OCI-M2 (cell line): ENCODE data around the gene TCEANC2.
"Not testable (repeated sequence)": the region's sequence is repeated elsewhere in the genome, so short reads cannot be mapped to it uniquely, and the experiment has no call there.

ENCODE experiments used
- DNase-seq: peaks from one replicate; lab custom pipeline; 2025; ENCODE audit not compliant: unreplicated experiment; lab: John Stamatoyannopoulos, UW

TCEANC2 gene

DNA sequence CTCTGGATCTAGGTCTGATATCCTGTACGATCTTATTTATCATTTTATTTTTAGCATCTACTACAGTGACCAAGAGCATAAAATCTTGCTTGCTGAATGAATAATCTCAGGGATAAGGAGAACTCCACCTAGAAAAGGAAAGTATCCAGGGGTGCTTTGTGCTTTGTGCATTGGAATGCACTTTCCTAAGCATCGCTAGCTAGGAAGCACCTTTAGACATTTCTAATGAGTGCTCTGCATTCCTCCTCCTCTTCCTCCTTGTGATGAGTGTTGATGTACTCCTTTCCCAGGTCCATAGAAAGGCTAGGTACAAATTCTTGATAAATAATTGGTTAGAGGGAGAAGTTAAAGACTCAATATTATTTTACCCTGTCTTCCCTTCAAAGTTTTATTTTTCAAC lies 31.4 kb downstream of the TCEANC2 start:
- no peak for DNase-seq

DNA sequence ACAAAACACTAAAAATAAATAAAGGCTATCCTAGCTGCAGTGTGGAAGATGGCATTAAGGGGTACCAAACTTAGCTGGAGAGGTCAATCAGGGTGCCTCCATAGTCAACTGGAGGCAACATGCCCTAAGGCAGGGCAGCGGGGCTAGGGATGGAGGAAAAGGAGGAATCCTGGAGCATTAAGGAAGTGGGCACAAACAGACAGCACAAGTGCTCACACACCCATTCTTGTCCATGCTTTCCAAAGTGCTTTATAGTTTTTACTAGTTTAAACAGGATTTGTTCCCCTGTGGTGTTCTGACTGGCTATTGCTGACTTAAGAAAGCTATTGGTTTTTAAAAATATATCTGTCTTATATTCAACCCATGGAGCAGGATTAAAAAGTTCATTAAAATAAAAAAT lies 33.3 kb downstream of the TCEANC2 start:
- no peak for DNase-seq

DNA sequence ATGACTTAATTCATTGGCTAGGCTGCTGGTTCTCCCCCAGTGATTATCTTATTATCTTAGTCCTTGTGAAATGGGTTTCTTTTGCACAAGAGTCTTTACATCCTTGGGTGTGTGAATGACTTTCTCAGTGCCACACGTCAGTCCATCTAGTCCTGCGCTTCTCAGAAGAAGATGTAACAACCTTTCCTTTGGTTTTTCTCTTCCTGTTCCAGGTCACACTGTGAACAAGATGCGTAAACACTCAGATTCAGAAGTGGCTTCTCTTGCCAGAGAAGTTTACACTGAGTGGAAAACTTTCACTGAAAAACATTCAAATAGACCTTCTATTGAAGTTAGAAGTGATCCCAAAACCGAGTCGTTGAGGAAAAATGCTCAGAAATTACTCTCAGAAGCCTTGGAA lies 35.0 kb downstream of the TCEANC2 start:
- DNase-seq, result no peak

DNA sequence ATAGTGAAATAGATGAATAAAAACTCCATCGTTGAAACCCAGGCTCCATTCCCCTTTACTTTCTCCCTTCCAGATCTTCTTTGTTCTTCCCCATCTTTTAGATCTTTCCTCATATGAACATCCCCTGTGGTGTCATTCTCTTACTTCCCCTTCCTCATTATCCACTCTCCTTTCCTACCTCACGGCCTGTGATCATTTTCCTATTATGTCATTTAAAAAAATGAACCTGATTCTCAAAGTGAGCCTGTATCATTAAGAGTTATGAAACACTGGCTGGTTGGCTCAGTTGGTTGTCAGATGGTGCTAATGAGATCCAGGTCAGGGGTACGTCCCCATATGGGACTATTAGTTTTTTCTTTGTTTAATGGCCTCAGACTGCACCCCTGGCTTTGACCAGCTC lies 38.3 kb downstream of the TCEANC2 start:
- no peak for DNase-seq

DNA sequence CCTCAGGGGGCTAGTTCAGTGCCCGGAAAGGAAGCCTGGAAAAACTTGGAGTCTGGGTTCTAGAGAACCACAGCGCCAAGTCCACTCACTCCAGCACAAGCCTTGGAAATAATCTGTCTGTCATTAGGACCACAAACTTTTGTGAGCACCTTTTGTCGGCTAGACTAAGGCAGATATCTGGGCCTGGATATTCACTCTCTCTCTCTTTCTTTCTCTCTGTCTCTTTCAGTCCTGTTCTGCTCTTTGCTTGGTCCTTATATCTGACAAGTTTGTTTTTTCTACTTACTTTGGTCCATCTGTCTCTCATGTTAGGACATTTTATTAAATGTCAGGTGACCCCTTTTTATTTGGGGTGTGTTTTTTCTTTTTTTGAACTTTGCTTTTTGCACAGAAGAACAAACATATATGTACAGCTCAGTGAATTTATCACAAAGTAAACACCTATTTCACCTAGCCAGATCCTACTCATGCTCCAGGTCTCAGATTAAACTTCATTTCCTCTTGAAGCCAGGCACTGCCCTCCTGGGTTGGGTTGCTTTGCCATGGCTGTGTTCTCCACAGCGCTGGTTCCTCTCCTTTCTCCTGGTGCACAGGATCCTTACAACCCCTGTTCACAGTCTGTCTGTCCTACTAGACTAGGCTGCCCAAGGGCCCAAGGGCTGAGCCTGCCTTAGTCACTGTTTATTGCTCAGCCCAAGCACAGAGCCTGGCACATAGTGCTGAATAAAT lies 40.8 kb downstream of the TCEANC2 start:
- no peak for DNase-seq

DNA sequence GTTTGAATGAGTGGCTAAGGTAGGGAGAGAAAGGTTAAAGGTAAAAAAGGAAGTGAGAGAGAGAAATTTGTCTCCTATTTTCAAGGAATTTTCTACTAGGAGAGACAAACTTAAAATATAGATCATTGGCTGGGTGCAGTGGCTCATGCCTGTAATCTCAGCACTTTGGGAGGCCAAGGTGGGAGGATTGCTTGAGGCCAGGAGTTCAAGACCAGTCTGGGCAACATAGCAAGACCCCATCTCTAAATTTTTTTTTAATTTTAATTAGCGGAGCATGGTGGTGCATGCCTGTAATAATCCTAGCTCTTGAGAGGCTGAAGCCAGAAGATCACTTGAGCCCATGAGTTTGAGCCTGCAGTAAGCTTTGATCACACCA lies 41.3 kb downstream of the TCEANC2 start:
- DNase-seq, result not testable (repeated sequence)

DNA sequence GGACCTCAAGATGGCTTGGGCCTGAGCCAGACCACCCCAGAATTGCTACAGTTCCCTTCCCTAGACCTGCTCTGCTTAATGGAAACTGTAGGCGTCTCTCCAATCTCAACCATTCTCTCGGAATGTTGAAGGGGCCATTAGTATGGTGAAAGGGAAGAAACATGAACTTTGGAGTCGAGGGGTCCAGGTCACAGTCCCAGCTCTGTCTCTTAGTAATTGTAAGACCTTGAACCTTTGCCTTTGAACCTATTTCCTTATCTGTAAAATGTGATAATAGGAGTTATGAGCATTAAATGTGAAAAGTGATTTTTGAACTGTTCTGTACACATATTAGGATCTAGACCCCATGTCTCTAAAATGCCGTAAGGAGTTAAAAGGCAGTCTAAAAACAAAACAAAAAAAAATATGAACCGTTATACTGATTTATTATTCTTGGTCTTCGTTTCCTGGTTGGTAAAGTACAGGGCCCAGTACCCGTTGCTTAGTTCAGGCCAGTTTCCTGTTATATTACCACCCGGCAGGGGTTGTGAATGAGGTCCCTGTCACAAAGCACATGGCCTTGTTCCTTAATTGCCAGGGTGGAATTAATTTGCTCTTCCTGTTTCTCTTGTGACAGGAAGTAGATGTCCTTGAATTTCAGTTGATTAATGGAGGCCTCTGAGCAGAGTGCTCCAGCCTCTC lies 42.3 kb downstream of the TCEANC2 start:
- no peak for DNase-seq

DNA sequence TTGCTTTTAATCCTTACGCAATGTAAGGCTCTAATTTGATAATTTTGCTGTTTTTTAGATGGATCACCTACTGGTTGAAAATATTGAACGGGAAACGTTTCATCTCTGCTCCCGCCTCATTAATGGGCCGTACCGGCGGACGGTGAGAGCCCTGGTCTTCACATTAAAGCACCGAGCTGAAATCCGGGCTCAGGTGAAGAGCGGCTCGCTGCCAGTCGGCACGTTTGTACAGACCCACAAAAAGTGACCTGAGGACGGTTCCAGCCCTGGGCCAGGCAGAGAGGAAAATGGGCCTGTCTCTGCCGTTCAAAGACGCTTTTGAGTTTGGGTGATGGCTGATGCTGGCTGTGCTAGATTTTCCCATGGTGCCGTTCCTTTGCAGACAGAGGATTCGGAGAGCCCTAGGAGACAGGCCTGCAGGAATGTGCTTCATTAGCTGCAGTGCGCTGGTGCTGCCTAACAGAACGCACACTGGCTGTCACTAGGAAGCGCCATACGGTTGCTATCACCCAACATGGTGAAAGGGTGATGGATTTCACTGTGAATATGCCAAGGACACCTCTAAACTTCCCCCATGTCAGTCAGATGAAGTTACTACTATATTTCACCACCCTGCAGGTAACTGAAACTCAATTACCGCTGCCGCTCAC lies 42.9 kb downstream of the TCEANC2 start:
- no peak for DNase-seq

DNA sequence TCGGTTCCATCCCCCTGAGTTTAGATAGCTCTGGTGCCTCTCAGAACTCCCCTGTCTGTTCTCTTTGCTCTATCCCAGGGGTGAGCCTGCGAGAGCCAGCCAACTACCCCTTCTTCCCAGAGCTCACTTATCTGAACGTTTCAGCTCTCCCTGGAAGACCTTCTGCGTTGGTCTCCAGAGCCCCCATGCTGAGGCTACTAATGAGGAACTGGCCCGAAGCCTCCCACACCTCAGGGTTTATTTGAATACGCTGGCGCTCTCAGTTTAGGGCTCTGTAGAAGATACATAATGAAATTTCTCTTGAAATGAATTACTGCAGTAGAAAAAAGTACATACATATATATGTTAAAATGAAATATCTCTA lies 43.5 kb downstream of the TCEANC2 start:
- no peak for DNase-seq

DNA sequence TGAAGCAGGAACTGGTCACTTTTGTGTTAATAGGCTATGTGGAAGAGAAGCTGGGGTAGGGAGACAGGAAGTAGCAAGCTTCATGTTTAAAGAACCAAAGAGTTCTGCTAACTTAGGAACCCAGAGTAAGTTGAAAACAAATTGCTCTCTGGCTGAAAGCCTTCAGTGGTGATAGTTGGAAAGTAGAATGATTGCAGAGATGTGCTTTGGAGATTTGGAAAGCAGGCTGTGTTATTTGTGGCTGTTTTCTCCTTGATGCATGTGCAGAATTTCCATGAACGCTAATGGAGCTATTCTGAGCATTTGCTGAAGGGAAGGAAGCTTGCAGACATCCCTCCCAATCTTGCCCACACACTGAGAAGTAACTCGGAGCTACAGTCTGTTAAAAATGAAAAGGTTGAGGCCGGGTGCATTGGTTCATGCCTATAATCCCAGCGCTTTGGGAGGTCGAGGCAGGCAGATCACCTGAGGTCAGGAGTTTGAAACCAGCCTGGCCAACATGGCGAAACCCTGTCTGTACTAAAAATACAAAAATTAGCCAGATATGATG lies 45.7 kb downstream of the TCEANC2 start:
- DNase-seq, result no peak

DNA sequence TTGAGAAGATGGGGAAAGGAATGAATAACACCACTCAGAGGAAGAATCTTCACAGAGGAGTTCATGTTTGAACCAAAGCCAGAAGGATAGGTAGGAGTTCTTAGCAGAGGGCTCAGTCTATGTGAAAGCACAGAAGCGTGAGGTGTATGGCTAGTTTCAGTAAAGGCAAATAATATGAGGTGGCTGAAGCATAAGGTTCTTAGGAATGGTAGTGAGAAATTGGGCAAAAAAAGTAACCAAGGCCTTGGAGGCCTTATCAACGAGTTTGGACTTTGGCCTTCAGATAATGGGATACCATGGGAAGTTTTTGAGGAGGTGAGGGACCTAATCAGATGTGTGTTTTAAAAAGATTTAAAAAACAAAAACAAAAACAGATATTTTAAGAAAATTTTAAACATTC lies 47.1 kb downstream of the TCEANC2 start:
- no peak for DNase-seq

DNA sequence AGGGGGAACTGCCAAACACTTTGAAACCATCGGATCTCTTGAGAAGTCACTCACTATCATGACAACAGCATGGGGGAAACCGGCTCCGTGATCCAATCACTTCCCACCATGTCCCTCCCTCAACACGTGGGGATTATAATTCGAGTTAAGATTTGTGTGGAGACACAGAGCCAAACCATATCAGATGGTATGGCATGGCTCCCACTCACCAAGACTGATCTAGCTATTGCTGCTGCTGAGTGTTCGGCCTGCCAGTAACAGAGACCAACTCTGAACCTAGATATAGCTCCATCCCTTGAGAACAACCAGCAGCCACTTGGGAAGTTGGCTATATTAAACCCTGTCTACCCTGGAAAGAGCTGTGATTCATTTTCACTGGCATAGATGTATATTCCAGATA lies 50.0 kb downstream of the TCEANC2 start:
- DNase-seq, result no peak

DNA sequence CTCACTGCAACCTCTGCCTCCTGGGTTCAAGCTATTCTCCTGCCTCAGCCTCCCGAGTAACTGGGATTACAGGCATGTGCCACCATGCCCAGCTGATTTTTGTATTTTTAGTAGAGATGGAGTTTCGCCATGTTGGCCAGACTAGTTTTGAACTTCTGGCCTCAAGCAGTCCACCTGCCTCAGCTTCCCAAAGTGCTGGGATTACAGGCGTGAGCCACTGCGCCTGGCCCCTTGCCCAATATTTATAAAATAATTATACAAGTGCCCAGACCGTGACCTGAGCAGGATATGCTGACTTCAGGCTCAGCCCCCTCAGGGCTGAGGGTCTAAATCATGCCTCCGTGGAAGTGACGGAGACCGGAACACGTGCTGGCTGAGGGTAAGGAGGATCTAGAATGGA lies 51.2 kb downstream of the TCEANC2 start:
- DNase-seq, result not testable (repeated sequence)

DNA sequence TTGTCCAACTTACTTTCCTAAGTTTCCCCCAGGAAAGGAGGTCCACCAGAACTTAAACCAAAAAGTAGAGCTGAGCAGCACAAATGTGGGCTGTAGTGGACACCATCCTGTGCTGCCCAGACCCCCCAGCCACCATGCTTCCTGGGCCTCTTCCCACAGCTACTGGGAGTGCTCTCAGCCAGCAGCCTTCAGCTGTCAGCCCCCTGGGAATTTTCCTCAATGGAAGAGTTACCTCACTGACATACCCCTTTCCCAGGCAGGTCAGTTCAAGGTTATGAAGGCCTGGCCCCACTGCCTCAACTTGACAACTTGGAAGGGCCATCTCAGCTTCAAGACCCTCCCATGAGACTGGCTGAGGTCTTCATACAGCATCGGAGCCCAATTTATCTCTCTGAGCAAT lies 51.7 kb downstream of the TCEANC2 start:
- DNase-seq, result no peak

DNA sequence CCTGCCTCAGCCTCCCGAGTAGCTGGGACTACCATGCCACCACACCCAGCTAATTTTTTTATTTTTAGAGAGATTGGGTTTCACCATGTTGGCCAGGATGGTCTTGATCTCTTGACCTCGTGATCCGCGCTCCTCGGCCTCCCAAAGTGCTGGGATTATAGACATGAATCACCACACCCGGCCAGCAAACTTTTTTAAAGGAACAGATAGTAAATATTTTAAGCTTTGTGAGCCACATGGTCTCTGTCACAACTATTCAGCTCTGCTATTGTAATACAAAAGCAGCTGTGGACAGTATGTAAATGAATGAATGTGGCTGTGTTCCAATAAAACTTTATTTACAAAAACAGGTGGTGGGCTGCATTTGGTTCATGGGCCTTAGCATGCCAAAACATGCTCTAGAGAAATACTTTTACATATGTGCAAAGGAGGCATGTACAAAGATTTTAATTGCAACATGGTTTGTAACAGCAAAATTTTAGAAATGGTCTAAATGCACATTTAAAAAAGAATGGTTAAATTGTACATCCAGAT lies 52.4 kb downstream of the TCEANC2 start:
- no peak for DNase-seq

DNA sequence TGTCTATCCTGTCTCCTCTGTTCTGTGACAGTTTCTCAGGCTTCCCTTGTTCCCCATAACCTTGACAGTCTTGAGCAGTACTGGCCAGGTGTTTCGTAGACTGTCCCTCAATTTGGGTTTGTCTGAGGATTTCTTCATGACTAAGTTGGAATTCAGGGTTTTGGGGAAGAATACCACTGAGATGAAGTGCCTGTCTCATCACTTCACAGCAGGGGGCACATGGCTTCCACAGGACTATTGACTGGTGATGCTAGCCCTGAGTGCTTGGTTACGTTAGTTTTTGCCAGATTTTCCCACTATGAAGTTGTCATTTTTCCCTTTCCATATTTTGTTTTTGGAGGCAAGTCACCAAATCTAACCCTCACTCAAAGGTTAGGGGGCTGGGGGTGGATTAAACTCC lies 53.7 kb downstream of the TCEANC2 start:
- DNase-seq, result no peak

DNA sequence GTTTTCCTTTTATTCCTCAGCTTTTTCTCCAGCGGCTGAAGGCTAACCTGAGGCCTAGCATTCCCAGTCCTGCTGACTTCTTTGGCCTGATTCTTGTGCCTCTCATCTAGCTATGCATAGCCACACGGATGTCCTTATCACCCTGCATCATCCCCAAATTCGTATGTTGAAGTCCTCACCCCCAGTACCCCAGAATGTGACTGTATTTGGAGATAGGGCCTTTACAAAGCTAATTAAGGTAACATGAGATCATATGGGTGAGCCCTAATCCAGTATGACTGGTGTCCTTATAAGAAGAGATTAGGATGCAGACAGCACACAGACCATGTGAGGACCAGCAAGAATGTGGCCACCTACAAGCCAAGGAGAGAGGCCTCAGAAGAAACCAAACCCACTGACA lies 54.7 kb downstream of the TCEANC2 start:
- DNase-seq, result no peak

DNA sequence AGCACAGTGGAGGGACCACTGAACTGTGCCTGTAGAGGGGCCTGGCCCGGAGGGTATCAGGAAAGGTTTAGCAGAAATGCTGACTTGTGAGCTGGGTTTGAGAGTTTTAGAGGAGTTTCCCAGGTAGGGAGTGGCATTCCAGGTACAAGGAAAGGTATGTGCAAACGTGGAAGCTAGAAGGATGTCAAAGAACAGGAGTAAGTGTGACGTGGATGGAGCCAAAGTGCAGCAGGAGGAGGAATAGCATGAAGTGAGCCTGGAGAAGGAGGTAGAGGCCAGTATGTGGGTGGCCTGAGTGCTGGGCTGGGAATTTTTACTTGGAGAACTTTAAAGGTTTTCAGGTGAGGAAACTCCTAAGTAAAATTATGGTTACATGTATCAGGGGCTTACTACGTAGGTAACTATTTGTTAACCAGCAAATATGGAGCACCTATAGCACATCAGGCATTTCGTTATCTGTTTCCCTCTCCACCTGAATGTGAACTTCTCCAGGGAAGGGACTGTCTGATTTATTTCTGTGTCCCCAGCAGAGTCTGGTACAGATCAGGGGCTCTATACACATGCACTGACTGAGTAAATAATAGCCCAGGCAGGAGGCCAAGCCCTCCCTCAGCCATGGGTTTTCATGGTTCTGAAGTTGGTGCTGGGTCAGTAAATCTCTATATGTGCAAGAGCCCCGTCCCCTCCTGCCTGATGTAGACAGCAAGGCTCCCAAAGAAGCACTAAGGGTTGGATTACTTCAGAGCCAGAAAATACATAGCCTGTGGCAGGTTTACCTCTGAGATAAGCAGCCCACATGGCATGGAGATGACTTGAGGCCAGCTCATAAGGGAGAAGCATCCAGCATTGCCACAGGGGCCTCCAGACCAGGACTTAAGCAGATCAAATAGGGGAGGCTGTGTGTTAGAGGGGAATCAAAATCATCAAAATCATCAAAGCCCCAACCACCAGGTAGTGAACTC lies 56.0 kb downstream of the TCEANC2 start:
- DNase-seq, result no peak

DNA sequence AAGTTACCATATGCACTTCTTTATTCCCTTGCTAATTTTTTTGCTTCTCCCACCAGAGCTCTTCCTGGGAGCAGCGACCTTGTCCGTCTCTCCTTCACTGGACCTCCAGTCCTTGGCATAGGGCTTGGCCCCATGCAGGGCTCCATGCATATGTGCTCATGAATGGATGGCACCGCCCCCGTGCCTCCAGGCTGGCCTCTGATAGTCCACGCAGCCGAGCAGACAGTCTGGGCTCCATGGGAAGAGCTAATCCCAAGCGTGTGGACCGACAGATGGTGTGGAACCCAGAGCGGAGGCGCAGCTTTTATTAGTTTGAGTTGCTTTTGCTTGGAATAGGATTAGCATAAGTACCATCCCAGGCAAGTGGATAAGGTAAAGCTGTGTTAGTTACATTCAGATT lies 57.6 kb downstream of the TCEANC2 start:
- DNase-seq, result no peak

DNA sequence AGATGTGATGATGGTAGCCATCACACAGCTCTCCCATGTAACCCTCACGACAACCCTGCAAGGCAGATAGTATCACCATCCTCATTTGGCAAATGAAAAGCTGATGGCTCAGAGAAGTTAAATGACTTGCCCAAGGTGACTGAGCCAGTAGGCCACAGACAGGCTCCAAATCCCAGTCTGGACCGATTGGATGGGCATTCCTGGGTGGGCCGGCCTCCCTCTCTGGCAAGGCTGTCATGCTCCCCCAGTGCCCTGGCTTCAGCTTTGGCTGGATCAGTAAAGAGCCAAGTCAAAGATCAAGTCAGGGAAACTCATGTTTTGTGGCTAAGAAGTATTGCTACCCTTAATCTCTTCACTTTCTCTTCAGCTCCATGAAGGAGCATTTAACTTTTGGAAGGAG lies 58.2 kb downstream of the TCEANC2 start:
- no peak for DNase-seq

DNA sequence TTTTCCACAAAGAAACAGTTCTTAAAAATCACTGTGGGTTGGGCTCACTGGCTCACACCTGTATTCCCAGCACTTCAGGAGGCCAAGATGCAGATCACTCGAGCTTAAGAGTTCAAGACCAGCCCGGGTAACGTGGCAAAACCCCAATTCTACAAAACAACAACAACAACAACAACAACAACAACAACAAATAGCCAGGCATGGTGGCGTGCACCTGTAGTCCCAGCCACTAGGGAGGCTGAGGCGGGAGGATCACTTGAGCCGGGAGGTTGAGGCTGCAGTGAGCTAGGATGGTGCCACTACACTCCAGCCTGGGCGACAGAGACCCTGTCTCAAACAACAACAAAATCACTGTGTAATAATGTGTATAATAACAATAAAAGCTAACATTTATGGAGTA lies 58.6 kb downstream of the TCEANC2 start:
- DNase-seq, result no peak
